GM12892 (cell line): ENCODE measurements around the gene LRRFIP2.
"Not testable (repeated sequence)": the region's sequence is repeated elsewhere in the genome, so short reads cannot be mapped to it uniquely, and the experiment has no call there.

Source experiments
- DNase-seq: peaks from one replicate; pipeline ENCODE4 v3.0.0; 2011; ENCODE audit not compliant: insufficient read length
- FAIRE-seq: peaks from 2 replicates; lab custom pipeline; 2011; peaks lifted over from hg19 to GRCh38; lab: Jason Lieb, UNC
- POLR2A ChIP-seq: IDR thresholded peaks from 2 replicates; pipeline ENCODE4 v1.6.1; 2011; ENCODE audit warnings: low read depth, low read length, control low read depth
- POLR2AphosphoS5 ChIP-seq: IDR thresholded peaks from 2 replicates; pipeline ENCODE4 v1.6.1; 2011; ENCODE audit warnings: low read depth, low read length, control low read depth
- TAF1 ChIP-seq: IDR thresholded peaks from 2 replicates; pipeline ENCODE4 v1.6.1; 2011; ENCODE audit warnings: low read depth, mild to moderate bottlenecking, control low read depth, low read length, borderline replicate concordance

The LRRFIP2 gene

GRCh38 chr3:37150621-37151020 is 23.8 kb downstream of the LRRFIP2 start:
- TF ChIP-seq POLR2AphosphoS5 (no peak), TAF1 (no peak), POLR2A (no peak)
- no peak for DNase-seq
- FAIRE-seq: peak; percentile 67

- no peak for FAIRE-seq
- no peak for TF ChIP-seq POLR2A
- TF ChIP-seq POLR2AphosphoS5: no peak
- no peak for TF ChIP-seq TAF1
- no peak for DNase-seq
These were observed 25.1 kb downstream of the LRRFIP2 start for GRCh38 chr3:37149257-37149656.

DNA sequence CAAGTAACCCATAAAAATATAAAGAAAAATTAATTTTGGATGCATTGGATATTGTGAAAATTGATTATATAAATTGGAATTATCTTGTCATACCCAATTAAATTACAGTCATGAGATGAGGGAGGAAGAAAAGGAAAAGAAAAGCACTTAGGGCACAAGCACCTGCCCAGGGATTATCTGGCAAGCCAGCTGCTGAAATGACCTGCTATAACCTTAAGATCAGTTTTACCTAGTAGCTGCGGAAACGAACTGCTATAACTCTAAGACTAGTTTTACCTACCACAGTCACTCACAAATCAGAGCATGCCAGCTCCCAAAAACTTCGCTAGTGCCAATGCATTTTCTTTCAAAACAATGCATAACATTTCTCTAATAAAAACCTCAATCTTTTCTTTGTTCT is 26.2 kb downstream of the LRRFIP2 start:
- TF ChIP-seq POLR2AphosphoS5 (no peak), TAF1 (no peak), POLR2A (no peak)
- DNase-seq: no peak
- FAIRE-seq: no peak

DNA sequence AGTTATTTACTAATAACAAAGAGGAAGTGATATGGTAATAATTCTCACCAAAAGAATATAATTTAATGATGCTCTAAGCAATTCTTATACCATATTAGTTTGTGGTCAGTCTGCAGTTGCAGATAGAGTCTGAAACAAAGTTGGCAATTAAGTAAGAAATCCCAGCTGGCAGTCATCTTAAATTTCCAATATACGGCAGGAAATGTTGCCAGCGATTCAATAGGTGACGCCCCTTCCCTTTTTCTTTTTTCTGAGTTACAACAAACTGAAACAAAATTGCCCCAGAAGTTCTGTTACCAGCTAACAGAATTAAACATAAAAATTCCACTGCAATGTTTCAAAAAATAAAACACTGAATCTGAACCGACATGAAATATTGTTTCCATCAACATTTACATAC is 26.7 kb downstream of the LRRFIP2 start:
- TF ChIP-seq TAF1: no peak
- no peak for TF ChIP-seq POLR2AphosphoS5
- no peak for TF ChIP-seq POLR2A
- DNase-seq: no peak
- no peak for FAIRE-seq

- not testable (repeated sequence) for DNase-seq, FAIRE-seq
These were observed 27.5 kb downstream of the LRRFIP2 start for GRCh38 chr3:37146927-37147326.

- FAIRE-seq (no peak), DNase-seq (no peak)
- TF ChIP-seq TAF1 (no peak), POLR2AphosphoS5 (no peak), POLR2A (no peak)
These were observed 28.8 kb downstream of the LRRFIP2 start for GRCh38 chr3:37145611-37146010.

DNA sequence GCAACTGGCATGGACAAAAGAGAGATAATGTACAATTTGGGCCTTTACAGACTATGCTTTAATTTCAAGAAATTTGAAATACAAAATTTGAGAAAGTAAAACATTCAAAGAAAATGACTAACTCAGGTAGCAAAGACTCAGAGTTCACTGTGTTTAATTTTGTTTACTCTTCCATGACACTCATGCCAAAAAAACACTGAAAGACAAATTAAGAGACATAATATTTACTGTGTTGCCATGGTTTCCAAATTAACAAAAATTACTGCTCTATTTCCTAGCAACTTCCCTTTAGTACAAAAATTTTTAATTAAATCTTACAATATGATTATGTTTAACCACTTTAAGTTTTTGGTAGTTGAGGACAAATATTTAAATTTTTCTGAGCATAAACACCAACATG is 29.6 kb downstream of the LRRFIP2 start:
- no peak for TF ChIP-seq POLR2AphosphoS5
- TF ChIP-seq POLR2A: no peak
- no peak for TF ChIP-seq TAF1
- no peak for DNase-seq
- FAIRE-seq: no peak

- no peak for TF ChIP-seq POLR2A
- no peak for TF ChIP-seq POLR2AphosphoS5
- TF ChIP-seq TAF1: no peak
- no peak for FAIRE-seq
These were observed 30.6 kb downstream of the LRRFIP2 start for GRCh38 chr3:37143821-37144220.

DNA sequence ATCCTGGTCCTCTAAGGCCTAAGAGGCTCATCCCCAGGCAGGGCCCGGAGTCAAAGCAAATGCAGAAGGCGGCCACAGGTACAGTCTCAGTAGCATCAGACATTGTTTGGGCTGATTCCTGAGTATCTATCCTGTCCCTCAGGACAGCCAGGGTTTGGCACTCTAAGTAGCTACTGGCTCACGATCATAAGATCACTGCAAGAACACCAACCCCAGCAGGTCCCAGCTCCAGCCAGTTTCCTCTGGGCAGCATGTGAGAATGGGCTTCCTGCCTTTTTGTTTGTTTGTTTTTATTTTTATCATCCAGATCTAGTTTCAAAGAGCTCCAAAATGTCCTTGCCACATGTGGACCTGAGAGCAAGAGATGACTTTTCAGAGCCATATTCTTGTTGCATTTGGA is 32.7 kb downstream of the LRRFIP2 start:
- FAIRE-seq (no peak), DNase-seq (no peak)
- TF ChIP-seq TAF1 (no peak), POLR2A (no peak), POLR2AphosphoS5 (no peak)

More at GRCh38 chr3:37143821-37144220, 30.6 kb downstream of the LRRFIP2 start:
- DNase-seq: no peak

DNA sequence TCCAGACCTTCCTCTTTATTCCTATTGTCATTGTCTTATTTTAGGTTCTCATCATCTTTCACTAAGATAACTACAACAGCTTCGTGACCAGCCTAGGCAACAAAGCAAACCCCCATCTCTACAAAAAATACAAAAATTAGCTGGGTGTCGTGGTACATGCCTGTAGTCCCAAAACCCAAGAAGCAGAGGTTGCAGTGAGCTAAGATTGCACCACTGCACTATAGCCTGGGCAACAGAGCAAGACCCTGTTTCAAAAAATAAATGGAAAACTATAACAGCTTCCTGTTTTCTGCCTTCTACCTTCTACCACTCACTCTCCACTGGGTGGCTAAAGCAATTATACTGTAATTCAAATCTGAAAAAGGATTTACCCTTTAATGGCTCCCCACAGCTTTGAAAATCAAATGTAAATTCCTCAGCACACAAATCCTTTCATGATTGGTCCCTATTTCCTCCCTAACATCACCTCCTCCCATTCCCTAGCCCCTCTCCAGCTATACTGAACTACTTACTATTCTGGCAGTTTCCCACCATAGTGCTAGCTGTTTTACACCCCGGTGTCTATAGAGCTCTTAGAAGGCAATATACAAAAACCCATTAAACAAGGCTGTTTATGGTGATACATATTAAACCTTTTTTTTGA is 33.4 kb downstream of the LRRFIP2 start:
- FAIRE-seq (peak; percentile 44), DNase-seq (no peak)
- TF ChIP-seq POLR2A (no peak), POLR2AphosphoS5 (no peak), TAF1 (no peak)

DNA sequence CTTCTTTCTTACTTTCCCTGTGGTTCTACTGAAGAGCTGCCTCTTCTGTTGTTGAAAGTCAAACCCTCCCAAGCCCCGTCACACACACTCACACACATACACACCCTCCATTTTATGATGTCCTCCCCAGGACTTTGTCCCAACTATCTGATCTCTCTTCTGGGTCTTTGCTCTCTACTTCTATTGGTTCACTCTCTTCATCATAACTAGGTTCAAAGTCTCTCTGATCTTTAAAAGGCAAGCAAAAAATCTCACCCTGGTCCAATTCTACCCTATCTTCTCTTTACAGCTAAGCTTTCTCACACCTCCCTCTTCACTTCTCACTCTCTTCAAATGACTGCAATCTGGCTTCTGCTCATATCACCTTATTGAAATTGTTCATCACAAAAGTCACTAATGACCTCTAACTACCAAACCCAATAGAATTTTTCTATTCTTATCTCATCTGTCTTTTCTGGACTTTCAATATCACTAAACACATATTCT is 34.8 kb downstream of the LRRFIP2 start:
- DNase-seq (no peak), FAIRE-seq (no peak)
- TF ChIP-seq TAF1 (no peak), POLR2AphosphoS5 (no peak), POLR2A (no peak)

- TF ChIP-seq POLR2AphosphoS5 (no peak), POLR2A (no peak), TAF1 (no peak)
- DNase-seq (no peak), FAIRE-seq (no peak)
These were observed 35.6 kb downstream of the LRRFIP2 start for GRCh38 chr3:37138816-37139215.
